Prostate gland (tissue), 2 donors: ENCODE data around the gene ADISSP. TPM values are rescaled to one million over a fixed set of nuclear protein-coding genes. Genes with fewer than 3 reads are reported as not detected.

Source experiments
- DNase-seq: peaks from one replicate; pipeline ENCODE4 v3.0.0-alpha.2; 2019; ENCODE audit warnings: low spot score
- H3K27ac ChIP-seq, 2 donors: fragments of 200-600 bp; sonication (generic); 2 replicates each; pipeline ENCODE4 v1.5.1; 2017 to 2019
- H3K27me3 ChIP-seq: fragments of 200-600 bp; sonication (generic); replicated peaks from 2 replicates; pipeline ENCODE4 v1.5.1; 2019; ENCODE audit not compliant: insufficient read depth
- H3K36me3 ChIP-seq, 2 donors: fragments of 200-600 bp; sonication (generic); 1 replicate in 1 of 2; 2 replicates in 1 of 2; pipeline versions ENCODE4 v1.5.1 to v1.8.1; 2017 to 2019
- H3K4me1 ChIP-seq: fragments of 200-600 bp; sonication (generic); replicated peaks from 2 replicates; pipeline ENCODE4 v1.5.1; 2019
- H3K4me3 ChIP-seq, 2 donors: fragments of 200-600 bp; sonication (generic); 2 replicates each; pipeline ENCODE4 v1.5.1; 2017 to 2019
- H3K9me3 ChIP-seq: fragments of 200-600 bp; sonication (generic); 2 replicates; pipeline ENCODE4 v1.5.1; 2017
- CTCF ChIP-seq, 4 experiments: fragments of 200-600 bp in 2 of 4; fragments of 450-650 bp in 2 of 4; sonication (generic) in 2 of 4; IDR thresholded peaks; 1 replicate in 3 of 4; 2 replicates in 1 of 4; pipeline ENCODE4 v1.5.1; 2016 to 2019; ENCODE audit warnings: antibody characterized with exemption in 4 of 4, mild to moderate bottlenecking in 2 of 4, moderate library complexity in 2 of 4
- POLR2A ChIP-seq: fragments of 450-650 bp; IDR thresholded peaks from one replicate; pipeline ENCODE4 v1.6.1; 2016; ENCODE audit warnings: antibody characterized with exemption, mild to moderate bottlenecking
- POLR2AphosphoS5 ChIP-seq: sonication (generic); formaldehyde crosslinking; IDR thresholded peaks from one replicate; pipeline ENCODE4 v1.6.1; 2017; ENCODE audit warnings: antibody characterized with exemption
- WGBS: methylation state at CpG from one replicate; pipeline ENCODE4 v1.1.5; 2018; 5-methylcytosine and 5-hydroxymethylcytosine counted together
- intact Hi-C: fragments of 100-400 bp; cut with DNase I; formaldehyde crosslinking; loops from one replicate; pipeline ENCODE4 v1.14.2; 2022
- total RNA-seq, 2 donors: library from RNA; depleted of rRNA; stranded (reverse); fragments of >200 nt; gene quantifications; one replicate each; pipeline ENCODE4 v1.1.0, GENCODE V29; 2016

ADISSP gene
- total RNA-seq, 2 donors from 2014 or later = 11.8 to 14.6 TPM

GRCh38 chr20:3748073-3748472 is 19.5 kb downstream of the ADISSP start:
- Histone ChIP-seq H3K27me3 (peaks cover 9% of the 10 kb centered on the region), H3K4me3 (no peak overlapping the region), H3K4me1 (peaks cover 4% of the 10 kb centered on the region), H3K9me3 (no peaks in the 10 kb centered on the region), H3K36me3 (no peaks in the 10 kb centered on the region), H3K27ac (no peak overlapping the region)
- intact Hi-C loops = no loop called here
- 85% methylated on average over 11 of the region's 16 CpGs for WGBS
- TF ChIP-seq POLR2AphosphoS5 = no peak
- no peak for DNase-seq

- Histone ChIP-seq H3K4me1 (peaks cover 4% of the 10 kb centered on the region), H3K27me3 (peaks cover 9% of the 10 kb centered on the region), H3K9me3 (no peaks in the 10 kb centered on the region), H3K4me3 (no peak overlapping the region), H3K36me3 (no peaks in the 10 kb centered on the region), H3K27ac (no peak overlapping the region)
- WGBS = 83% methylated on average over 2 of the region's 2 CpGs
- TF ChIP-seq CTCF (IDR thresholded peaks at IDR 0.05) (no peak), POLR2A (no peak), POLR2AphosphoS5 (no peak)
- DNase-seq = no peak
- intact Hi-C loops = no loop called here
Observed at GRCh38 chr20:3747471-3747870, 20.1 kb downstream of the ADISSP start.

DNA sequence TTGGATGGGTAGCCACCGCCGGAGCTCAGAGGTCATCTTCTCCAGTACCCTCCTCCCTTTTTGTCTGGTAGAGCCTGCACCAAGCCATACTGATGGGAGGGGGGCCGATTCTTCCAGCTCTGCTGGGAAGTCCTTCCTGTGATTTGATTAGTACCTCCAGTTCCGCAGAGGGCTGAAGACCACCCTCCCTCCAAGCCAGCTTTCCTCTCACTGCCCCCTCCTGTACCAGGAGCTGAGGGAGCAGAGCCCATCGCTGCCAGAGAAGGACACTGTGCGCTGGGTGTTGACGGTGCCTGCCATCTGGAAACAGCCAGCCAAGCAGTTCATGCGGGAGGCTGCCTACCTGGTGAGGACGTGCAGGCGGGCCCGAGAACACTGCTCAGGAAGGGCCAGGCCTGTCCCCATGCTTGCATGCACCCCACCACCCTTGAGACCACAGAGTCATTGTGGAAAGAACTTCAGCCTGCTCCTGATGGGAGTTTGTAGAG is 21.8 kb downstream of the ADISSP start:
- H3K4me1 ChIP-seq = peaks cover 4% of the 10 kb centered on the region
- DNase-seq = no peak
- H3K27ac ChIP-seq = no peak overlapping the region
- 70% methylated on average over 11 of the region's 11 CpGs for WGBS
- peaks cover 6% of the 10 kb centered on the region for H3K27me3 ChIP-seq
- TF ChIP-seq POLR2AphosphoS5 = no peak
- H3K9me3 ChIP-seq = no peaks in the 10 kb centered on the region
- no peaks in the 10 kb centered on the region for H3K36me3 ChIP-seq
- intact Hi-C loops = no loop called here
- no peak overlapping the region for H3K4me3 ChIP-seq

DNA sequence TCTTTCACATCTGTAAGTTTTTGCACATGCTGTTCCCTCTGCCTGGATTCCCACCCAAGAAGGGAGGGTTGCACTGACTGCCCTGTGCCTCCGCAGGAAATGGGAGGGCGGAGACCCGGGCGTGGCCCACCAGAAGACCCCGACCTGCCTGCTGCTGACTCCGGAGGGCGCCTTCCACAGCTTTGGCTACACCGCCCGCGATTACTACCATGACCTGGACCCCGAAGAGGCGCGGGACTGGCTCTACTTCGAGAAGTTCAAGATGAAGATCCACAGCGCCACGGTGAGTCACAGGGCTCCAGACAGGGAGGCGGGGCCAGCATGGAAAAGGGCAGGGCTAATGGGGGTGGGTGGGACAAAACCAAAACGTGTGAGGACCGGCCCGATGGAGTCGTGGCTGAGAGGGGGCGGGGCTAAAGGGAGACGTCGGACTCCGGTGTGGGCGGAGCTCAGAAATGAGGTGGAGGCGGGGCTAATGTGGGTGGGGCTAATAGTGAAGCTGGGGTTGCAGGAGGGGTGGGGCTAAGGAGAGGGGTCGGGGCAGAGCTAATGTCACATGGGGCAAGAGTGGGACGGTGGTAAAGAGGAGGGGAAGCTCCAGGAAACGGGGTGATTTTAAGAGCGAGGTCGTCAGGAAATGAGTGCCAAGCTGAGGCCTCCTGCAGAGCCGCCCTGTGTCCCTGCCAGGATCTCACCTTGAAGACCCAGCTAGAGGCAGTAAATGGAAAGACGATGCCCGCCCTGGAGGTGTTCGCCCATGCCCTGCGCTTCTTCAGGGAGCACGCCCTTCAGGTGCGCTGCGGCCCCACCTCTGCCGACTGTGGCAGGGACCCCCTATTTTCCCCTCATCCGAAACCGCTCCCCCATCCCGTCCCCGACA is 22.5 kb downstream of the ADISSP start:
- intact Hi-C loops = no loop called here
- DNase-seq = no peak
- no peak for TF ChIP-seq POLR2AphosphoS5
- no peak for TF ChIP-seq POLR2A
- TF ChIP-seq CTCF (IDR thresholded peaks at IDR 0.05) = no peak
- Histone ChIP-seq H3K36me3 (no peaks in the 10 kb centered on the region), H3K9me3 (no peaks in the 10 kb centered on the region), H3K27me3 (peaks cover 6% of the 10 kb centered on the region), H3K27ac (no peak overlapping the region), H3K4me3 (no peak overlapping the region), H3K4me1 (peaks cover 3% of the 10 kb centered on the region)
- WGBS = 30% methylated on average over 45 of the region's 45 CpGs

GRCh38 chr20:3744037-3744436 is 23.5 kb downstream of the ADISSP start:
- 83% methylated on average over 1 of the region's 1 CpG for WGBS
- Histone ChIP-seq H3K9me3 (no peaks in the 10 kb centered on the region), H3K4me1 (no peaks in the 10 kb centered on the region), H3K27me3 (no peaks in the 10 kb centered on the region), H3K27ac (no peak overlapping the region), H3K4me3 (no peak overlapping the region), H3K36me3 (no peaks in the 10 kb centered on the region)
- no peak for DNase-seq
- no peak for TF ChIP-seq POLR2A
- no peak for TF ChIP-seq POLR2AphosphoS5
- no peak for TF ChIP-seq CTCF (IDR thresholded peaks at IDR 0.05)
- intact Hi-C loops = no loop called here

DNA sequence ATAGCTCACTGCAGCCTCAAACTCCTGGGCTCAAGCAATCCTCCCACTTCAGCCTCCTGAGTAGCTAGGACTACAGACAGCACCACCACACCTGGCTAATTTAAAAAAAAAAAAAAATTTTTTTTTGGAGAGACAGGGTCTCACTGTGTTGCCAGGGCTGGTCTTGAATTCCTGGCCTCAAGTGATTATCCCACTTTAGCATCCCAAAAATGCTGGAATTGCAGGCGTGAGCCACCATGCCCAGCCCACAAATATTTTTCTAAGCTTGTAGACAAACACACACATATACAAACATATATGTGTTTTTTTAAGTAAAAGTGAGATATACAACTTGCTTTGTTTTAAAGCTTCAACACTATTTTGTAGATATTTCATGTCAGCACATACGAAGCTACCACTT is 24.3 kb downstream of the ADISSP start:
- Histone ChIP-seq H3K27me3 (no peaks in the 10 kb centered on the region), H3K4me3 (no peak overlapping the region), H3K36me3 (no peaks in the 10 kb centered on the region), H3K9me3 (no peaks in the 10 kb centered on the region), H3K4me1 (peaks cover 3% of the 10 kb centered on the region), H3K27ac (no peak overlapping the region)
- WGBS = 95% methylated on average over 2 of the region's 2 CpGs
- intact Hi-C loops = no loop called here
- DNase-seq = no peak
- TF ChIP-seq CTCF (IDR thresholded peaks at IDR 0.05) = no peak
- TF ChIP-seq POLR2A = no peak
